GM18511 (cell line): ENCODE results near the gene DYNLRB1.
A peak's percentile ranks its signal among the peaks of the same experiment; 100 is the strongest.

Experiments used
- ATAC-seq: cut with Tn5 transposase; IDR thresholded peaks from one replicate; pipeline ENCODE4 v1.9.1; 2021; ENCODE audit warnings: mild to moderate bottlenecking, moderate library complexity; ENCODE audit not compliant: unreplicated experiment

The DYNLRB1 gene

DNA sequence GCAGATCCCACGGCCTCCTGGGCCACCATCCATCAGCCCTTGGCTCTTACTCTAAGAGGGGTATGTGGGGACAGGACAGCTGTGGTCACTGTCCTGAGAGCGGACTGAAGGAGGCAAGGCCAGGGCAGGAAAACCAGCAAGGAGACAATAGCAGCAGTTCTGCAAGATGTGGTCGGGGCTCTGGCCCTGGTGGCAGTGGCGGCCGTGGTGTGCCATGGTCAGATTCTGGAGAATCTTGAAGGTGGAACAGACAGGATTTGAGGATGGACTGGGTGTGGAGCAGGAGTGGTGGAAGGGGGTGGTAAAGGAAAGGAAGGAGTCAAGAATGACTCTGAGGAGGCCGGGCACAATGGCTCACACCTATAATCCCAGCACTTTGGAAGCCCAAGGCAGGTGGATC is 36.3 kb downstream of the DYNLRB1 start:
- ATAC-seq: no peak

DNA sequence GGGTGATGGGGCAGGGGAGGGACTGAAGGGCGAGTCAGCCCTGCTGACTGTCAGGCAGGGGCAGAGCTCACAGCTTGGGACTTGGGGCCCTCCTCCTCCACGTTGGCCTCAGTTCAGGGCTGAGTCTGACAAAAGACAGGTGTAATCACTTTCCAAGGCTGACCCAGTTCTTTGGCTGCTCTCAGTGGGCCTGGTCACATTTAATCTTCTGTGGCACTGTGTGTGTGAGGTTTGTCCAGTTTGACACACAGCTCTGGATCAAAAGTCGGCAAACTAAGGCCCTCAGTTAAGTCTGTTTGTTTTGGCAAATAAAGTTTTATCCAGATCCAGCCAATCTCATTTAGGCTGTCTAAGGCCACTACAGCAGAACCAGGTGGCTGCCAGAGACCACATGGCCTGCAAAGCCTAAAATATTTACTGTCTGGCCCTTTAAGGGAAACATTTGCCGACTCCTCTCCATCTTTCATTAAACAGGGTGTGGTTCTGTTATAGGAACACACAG is 37.2 kb downstream of the DYNLRB1 start:
- no peak for ATAC-seq

DNA sequence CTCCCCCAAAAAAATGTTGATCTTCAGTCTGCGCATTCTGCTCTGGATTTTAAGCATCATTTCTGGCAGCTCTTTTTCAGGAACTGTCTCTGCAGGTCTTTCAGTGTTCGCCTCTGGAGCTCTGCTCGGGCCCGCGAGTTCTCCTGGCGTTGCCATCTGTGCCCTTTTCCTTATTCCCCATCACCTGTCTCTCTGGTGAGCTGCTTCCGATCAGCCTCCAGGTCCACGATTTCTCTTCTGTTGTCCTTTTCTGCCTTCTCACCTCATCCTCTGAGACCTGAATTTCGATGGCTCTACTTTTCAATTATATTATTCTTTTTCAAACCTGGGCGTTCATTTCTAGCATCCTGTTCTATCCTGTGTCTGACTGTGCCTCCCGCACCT is 41.7 kb downstream of the DYNLRB1 start:
- no peak for ATAC-seq

DNA sequence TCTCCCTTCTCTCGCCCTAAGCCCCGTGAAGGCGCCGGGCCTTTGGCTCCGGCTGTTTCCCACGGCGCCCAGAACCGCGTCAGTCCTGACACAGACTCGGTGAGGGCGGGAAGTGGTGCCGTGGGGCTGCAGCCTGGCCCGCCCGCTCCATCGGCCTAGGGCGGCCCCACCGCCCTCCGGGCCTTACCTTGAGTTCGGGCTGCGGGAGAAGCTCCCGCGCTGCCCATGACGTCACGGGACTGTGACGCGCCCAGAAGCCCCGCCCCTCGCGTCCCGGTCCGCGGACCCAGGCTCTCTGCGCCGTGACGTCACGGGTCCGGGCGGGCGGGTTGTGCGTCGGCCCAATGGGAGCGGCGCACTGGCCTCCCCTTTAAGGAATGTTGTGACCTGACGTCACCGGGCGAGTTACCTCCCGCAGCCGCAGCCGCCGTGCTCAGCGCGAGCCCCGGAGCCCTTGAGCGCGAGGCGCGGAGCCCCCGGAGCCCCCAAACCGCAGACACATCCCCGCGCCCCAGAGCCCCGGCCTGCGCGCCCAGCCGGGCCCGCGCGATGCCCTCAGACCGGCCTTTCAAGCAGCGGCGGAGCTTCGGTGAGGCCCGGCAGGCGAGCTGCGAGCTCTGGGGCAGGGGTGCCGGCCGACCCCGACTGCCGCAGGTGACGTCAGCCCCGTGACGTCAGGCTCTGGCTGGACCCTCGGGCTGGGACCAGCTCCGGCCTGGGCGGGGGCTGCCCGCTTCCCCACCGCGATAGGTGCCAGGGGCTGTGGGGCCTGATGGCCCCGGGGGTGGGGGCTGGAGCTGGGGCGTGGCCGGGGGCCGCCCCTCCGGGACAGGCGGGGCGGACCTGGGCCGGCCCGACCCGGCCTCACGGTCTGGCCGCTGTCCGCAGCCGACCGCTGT is 42.3 kb downstream of the DYNLRB1 start, which contains the start of gene MAP1LC3A:
Gene MAP1LC3A, plus strand, starts transcription at position 399 of the 899 bp plus-strand sequence. Its CDS starts 151 bp downstream, at position 550.
- ATAC-seq: peak; percentile 50

DNA sequence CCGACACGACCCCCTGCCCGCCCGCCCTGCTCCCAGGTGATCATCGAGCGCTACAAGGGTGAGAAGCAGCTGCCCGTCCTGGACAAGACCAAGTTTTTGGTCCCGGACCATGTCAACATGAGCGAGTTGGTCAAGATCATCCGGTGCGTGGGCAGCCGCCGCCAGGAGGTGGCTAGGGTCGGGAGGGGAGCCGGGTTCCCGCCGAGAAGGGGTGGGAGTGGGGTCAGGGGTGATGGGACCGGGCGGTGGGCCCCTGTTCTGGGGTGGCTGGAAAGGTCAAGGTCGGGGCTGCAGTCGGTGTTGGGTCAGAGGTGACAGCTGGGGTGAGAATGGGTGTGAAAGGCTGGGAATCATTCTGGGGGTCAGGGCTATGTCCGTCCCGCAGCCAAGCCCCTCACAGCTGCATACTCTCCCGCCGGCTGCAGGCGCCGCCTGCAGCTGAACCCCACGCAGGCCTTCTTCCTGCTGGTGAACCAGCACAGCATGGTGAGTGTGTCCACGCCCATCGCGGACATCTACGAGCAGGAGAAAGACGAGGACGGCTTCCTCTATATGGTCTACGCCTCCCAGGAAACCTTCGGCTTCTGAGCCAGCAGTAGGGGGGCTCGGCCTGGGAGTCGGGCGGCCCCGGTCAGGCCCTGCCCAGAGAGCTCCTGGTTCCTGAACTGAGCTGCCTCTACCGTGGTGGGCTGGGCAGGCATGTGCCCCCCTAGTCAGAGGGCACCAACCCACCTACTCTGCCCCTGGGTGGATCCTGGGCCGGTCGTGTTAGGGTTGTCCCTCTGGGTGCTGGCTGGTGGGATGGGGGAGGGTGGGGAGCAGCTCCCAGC is 43.3 kb downstream of the DYNLRB1 start:
- no peak for ATAC-seq

DNA sequence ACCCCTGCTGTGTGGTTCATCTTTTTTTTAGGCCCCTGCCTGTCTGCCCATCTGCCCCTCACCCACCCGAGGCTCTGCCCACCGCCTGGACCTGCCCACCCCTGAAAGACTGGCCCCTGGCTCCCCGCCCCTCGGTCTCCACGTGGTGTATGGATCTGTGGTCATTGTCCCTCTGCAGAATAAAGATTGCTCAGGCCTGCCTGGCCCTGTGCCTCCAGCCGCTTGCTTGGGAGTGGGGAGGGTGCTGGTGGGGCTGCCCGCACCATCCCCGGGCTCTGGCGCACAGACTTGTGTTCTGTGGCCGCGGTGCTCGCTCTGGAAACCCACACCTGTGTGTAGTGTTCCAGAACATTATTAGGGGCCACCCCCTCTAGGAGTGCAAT is 43.9 kb downstream of the DYNLRB1 start:
- no peak for ATAC-seq

DNA sequence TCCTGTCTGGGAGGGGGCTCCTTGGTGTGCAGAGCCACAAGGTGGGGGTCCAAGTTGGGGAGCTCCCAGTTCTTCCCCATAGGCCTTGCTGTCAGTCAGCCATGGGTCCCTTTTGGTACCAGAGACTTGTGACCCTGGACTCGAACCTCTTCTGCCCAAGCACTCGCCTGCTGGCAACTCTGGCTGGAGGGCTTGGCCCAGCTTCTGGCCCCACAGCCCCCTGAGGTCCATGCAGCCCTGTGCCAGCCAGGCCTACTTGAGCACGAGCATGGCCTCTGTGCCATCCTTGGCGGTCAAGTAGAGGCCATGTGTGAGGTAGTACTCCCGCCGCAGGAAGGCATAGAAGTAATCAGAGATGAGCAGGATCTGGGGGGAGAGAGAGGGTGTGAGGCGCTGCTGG is 44.4 kb downstream of the DYNLRB1 start:
- no peak for ATAC-seq

DNA sequence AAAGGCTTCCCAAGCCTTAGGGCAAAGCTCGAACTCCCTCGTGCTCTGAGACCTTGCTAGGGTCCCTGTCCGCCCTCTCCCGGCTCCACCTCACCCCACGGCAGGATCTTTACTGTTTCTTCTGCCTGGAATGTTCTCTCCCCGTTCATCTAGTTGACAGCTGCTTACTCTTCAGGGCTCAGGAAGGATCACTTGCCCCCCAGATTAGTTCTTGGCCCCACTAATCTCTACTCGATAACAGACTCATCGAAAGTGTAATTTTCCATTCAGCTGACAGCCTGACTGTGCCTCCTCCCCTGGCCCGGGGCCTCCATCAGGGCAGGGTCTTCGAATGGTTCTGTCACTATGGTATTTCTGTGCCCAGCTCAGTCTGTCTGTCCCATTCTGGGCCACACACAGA is 45.4 kb downstream of the DYNLRB1 start:
- ATAC-seq: no peak

DNA sequence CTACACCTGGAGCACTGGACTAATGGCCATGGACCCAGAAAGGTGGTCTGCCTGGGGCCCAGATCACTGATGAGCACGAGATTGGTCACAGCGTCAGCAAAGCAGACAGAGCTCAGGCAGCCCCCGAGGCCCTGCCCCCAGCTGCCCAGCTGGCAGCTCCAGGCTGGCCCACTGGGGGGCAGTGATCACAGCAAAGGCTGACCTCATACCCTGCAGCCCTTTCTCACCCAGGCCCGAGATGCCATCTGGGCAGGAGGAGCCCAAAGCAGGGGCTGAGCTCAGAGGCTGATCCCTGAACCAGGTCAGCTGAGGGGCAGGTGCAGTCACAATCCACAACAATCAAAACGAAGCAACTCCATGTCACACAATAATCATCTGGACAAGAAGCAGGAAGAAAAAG is 46.4 kb downstream of the DYNLRB1 start:
- ATAC-seq: no peak

DNA sequence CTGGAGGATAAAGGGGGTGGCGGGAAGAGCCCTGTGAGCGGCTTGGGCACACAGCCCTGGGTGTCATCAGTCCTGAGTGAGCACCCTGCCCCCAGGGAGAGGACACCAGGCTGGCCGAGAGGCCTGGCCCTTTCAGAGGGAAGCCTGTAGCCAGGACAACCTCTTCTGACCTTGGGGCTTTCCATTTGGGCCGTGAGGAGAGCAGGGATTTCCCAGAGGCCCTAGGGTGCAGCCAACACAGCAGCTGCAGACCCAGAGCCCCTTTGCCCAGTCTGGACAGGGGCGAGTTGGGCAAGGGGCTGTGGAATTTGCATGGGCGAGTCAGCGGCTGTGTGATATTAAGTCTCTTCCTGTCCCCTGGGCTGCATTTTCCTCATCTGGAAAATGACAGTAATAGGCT is 48.6 kb downstream of the DYNLRB1 start:
- ATAC-seq: no peak

DNA sequence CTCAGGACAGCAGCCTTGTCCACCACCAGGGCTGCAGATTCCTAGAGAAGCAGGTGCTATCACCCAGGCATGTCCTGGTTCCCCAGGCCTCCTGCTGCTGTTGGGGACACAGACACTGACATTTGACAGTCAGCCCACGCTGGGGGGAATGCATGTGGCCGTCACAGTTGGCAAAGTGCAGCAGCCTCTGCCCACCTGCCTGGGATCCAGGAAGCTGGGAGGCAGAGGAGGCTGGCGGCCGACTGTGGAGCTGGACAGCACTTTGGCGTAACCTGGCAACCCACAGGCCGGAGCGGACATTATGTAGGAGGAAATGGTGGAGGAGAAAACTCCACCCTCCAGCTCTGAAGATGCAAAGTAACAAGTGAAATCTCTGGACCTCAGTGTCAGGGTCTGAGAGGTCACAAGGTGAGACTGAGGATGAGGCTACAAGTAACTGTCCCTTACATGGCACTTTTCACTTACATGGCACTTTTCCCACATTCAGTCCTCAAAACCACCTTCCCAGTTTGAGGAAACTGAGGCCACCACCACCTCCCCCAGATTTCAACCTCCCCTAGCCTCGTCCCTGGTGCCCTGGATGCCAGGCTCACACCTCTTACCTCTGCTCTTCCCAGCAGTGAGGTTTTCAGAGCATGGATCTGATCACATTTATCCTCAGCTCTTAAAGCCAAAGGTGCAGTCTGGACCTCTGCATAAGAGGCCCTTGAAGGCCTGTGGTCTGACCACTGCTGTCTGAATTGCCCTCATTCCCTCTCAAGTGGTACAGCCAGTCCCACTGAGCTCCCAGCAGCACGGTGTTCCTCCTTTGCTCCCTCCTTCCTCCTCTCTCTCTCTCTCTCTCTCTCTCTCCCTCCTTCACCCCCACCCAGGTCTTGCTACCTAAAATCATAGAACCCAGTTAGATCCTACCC is 51.0 kb downstream of the DYNLRB1 start:
- no peak for ATAC-seq

DNA sequence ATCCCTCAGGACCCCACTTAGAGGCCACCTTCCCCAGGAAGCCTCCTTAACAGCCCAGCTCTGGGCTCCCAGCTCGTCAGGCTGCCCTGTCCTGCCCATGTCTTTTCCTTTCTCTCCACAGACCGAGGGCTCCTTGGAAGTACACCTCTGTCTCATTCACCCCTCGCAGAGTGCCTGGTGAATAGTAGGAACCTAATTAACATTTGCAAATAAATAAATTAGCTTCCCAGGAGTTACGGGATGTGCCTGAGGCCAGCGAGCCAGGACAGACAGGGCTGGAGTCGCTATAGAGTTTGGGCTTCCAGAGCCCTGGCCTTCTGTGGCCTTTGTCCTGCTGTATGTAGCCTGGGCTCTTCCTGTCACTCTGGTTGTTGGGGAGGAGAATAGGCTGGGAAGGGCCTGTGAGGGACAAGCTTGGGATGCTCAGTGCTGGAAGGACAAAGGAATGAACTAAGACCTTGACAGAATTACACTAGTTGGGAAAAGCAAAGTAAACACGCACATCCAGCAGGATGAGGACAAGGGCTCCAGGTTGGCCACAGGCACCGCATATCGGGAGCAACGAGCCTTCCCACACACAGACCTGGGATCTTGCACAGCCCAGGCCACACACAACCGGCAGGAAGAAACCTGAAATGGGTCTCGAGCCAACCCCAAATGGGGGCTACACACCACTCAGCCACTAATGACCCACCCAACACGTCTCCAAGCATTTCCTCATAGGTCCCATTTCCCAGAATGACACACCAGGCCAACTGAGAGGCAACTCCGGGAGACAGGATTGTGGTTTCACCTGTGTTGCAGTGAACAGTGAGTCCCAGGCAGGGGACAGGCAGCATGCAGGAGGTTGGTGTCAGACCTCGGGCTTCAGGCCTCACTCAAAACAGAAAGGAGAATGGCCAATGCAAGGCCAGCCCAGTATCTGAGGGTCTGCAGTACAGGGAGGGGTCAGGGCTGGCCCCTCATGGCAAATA is 52.0 kb downstream of the DYNLRB1 start:
- no peak for ATAC-seq

DNA sequence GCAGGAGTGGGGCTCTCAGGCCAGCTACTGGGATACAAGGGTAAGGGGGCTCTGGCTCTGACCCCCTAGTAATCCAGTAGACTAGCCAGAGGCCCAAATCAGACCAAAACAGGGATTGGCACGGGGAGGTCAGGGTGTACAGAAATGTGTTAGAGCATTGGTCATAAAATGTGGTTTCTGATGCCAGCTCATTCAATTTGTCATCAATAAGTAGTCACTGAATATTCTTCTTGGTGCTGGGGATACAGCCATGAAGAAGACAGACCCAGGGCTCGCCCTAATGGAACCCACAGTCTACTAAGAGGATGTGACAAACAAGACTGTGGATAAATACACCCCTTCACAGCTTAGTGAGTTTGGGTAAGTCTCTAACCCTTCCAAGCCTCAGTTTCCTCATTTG is 53.4 kb downstream of the DYNLRB1 start:
- ATAC-seq: no peak

DNA sequence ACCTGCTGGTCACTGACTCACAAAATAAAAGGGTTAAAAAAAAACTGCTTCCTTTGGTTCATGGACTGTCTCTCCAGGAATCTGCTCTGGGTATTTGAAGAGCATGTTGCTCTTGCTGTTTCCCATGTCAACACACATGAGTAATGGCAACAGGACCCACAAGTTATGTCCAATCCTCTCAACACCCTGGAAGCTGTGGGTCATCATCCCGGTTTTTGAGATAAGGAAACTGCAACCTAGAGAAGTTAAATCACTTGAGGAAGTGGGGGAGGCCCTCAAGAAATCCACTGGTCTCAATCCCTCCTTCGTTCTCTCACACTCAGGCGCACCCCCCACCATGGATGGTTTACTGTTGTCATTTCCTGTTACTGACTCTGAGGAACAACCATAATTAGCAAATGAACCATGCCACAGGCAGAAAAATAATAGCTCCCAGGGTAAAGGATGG is 54.7 kb downstream of the DYNLRB1 start:
- ATAC-seq: no peak

DNA sequence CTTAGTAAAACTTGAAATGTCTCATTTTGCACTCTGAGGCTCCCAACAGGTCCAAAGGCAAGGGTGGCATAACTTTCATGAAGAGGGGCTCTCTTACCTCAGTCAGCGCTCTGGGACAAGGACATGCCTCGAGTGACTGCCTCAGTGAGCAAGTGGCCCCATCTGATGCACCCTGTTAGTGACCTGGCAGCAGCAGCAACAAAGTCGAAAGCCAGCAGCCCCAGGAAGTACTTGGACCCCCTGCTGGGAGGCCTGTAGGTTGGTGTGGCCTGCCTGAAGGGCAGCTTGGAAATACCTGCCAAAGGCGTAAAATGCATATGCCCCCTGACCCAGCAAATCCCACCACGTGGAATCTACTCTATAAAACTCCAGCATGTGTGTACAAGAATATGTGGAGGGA is 55.5 kb downstream of the DYNLRB1 start:
- ATAC-seq: no peak

DNA sequence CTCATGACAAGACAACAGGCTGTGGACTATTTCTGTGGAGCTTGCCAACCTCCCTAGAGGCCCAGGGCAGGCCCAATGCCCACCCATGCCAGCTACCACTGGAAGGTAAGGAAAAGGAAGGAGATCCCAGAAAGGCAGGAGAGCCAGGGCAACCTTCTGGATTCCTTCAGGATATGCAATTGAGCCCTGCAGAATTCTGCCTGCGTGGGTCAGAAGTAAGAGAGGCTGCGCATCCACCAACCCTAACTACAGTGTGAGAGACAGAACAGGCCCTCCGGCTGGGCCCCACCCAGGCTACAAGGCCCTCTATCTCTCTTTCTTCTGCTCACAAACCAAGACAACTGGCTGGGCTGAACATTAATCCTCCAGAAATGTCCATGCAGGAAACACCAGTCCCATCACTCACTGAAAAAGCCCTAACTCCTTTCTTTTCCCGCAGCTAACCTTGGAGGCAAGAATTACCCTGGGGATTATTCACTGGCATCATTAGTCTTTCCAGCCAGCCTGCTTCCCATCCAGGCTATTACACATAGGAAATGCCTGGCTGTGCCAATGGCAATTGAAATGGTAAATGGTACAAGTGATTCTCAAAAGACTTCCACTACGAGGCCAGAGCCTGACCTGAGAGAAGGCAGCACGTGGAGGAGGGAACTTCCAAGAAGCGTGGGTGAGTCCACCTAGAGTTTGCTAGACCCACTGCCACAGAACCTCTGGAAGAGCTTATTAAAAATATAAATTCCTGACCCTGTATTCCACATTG is 57.5 kb downstream of the DYNLRB1 start:
- no peak for ATAC-seq

DNA sequence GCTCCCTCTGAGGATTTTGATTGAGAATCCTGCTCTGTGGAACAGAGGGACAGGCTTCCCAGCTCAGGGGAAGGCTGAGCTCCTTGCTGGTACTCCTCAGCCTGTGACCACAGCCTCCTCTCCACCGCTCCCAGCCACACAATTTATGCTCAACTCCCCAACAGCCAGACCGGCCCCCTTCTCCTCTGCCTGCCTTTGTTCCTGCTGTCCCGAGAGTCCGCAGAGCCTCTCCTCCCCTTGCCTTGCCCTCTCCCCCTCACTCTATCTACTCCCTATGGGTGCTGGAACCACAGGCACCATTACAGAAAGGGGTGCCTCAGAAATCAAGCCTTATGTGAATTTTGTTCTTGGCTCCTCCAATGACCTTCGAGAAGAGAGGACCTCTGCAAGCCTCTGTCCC is 58.2 kb downstream of the DYNLRB1 start:
- ATAC-seq: no peak

DNA sequence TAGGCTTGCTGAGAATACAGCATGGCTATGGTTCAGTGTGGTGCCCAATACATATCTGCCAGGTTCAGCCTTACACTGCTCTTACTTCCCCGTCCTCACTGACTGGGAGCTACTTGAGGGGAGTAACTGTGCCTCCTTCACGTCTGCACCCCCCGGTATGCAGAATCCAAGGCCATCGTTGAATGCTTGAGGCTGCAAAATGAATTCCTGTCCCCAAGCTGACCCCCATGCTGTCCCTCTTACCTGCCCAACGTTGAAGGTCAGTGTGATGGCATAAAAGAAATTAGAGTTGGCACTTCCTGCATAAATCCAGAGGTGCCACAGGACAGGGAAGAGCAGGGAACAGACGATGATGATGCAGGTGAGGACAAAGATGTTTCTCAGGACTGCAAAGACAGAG is 58.6 kb downstream of the DYNLRB1 start:
- ATAC-seq: no peak

DNA sequence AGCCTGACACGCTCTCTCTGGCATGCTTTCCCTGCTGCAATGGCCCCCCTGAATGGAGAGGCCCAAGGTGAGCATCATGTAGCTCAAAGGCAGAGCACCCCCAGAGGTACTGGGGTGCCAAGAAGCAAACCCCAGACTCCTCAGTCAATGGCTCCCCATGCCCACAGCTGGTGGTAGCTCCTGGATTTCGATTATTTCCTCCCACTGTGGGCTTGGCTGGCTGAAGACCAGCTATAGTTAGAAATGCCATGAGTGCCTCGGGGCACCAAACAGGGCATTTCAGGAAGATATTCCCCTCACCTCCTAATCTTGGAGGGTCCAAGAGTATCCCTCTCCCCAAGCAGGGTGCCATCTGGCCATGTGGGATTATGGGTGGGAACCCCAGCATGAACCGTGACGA is 59.0 kb downstream of the DYNLRB1 start:
- no peak for ATAC-seq
